NCI-H2227 (cell line): Measurements from ENCODE around the gene MAGI1.
"Not testable (repeated sequence)": the region's sequence is repeated elsewhere in the genome, so short reads cannot be mapped to it uniquely, and the experiment has no call there.

ENCODE experiments used
- DNase-seq: peaks from one replicate; lab custom pipeline; 2025; ENCODE audit not compliant: unreplicated experiment; lab: John Stamatoyannopoulos, UW

Gene MAGI1

GRCh38 chr3:65914740-65915367, 123.9 kb downstream of the MAGI1 start:
- no peak for DNase-seq

GRCh38 chr3:65914032-65914739, 124.5 kb downstream of the MAGI1 start:
- DNase-seq, result no peak

DNA sequence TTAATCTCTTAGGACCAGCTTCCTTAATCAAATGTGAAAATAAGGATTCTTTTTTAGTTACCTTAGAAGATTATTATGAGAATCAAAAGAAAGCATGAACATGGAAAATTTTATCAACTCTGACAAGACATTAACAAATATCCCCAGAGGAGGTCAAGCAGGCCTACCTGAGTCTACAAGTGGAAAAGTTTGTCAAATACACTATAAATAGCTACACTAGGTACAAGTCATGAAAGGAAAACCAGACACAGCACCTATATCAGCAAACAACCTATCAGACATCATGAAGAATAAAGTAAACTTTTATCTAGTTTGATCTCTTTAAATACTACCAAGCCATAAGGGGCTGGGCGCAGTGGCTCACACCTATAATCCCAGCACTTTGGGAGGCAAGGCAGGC, 126.1 kb downstream of the MAGI1 start:
- DNase-seq, result no peak

DNA sequence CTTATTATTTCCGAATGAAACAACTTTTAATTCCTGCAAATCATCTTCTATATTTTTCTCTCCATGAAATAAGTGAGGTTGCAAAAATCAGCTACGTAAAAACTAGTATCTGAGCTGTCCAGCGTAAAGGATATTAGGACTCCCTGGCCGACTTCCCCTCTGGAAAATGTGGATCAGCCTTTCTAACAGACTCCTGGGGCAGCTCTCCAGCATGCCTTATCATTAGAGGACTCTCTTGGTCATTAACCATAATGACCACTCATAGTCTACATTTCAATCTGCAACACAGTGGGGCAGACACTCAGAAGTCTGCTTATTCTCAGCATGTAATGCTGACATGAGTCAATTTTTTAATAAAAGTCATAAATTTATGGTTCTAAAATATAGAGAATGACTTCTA, 130.1 kb downstream of the MAGI1 start:
- DNase-seq, result peak; percentile 13

DNA sequence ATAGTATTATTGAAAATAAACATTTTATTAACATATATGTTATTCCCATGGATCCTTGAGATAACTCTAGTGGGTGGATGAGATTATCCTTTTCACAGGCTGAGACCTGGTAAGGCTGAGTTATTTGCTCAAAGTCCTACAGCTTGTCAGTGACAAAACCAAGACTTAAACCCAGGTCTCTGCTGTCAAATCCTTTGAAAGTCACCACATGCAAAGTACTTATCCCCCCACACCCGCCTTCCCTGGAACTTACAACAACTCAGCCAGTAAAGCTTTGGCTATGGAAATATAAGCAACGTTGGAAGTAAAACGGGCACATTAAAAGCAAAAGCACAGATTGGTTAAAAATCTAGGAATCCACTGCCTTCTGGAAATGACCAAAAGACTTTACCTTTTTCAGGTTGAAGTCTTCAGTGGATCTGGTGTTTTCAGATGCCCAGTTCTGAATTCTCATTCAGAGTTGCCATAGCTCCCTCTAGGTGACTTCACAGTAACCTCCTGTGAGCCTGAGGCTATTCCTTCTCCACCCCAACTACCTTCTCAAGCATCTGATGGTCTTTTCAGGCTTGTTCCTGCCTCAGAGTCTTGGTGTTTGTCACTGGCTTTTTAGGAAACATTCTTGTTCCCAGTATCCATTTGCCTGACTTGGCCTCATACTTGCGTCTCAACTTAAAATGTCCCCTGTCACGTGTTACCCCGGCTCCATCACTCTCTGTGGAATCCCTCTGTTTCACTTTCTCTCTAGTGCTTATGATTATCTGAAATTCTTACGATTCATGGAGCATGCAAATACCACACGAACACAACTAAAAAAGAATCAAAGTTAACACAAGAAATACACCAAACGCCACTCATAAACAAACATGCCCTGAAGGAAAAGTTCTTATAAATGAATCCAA, 131.2 kb downstream of the MAGI1 start:
- no peak for DNase-seq

DNA sequence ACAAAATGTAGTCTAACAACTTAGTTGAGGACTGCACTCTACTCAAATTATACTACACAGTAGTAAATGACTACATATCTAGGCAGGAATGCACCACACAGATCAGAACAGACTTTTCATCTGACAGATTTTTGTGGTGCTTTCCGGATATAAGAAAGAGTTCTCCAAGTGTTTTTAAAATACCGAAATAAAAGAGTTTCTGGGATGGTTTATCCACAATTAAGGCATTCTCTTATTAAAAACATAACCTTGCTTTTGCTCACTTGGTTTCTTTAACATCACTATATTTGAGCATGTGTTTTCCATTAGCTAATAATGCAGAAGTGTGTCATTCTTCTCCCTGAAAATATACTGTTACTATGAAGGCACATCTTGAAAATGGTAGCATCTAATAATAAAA, 132.9 kb downstream of the MAGI1 start:
- no peak for DNase-seq

- no peak for DNase-seq
Measured at GRCh38 chr3:65904016-65904415, 134.7 kb downstream of the MAGI1 start.

DNA sequence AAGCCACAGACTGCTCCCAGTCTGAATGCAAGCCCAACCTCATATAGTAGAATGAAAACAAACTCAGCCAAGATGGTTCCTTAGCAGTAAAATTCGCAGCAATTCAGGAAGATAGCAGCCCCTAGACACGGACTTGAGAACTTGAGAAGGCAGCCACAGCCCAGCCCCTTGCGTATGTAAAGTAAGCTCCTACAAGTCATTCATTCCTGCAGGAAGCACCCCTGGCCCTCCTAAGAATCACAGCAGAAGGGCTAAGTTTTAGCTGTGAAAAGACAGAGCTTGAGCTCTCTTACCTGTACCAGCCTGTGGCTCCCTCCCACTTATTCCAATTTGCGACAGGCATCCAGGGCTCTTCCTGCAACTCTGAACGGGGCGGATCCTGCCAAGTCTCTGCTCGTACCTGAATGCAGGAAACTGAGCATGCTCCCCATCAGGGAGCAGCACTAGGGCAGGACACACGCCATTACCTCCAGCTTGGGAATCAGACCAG, 136.4 kb downstream of the MAGI1 start:
- no peak for DNase-seq

- DNase-seq, result no peak
Measured at GRCh38 chr3:65901226-65901625, 137.5 kb downstream of the MAGI1 start.

DNA sequence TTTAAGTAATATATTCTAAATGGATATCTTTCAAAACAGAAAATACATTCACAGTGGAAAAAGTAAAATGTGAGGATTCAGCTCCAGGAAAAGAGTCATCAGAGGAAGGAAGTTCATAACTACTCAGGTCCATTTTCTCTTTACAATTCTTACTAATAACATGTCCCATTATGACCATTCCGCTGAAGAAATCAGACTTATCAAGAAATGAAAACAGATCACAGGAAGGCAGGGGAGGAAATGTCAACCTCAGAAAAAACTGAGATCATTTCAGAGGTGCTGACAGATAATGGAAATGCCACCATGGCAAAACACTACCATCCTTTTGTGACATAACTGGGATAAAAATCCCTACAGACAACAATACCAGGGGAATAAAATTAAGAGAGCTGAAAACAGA, 139.5 kb downstream of the MAGI1 start:
- no peak for DNase-seq

DNA sequence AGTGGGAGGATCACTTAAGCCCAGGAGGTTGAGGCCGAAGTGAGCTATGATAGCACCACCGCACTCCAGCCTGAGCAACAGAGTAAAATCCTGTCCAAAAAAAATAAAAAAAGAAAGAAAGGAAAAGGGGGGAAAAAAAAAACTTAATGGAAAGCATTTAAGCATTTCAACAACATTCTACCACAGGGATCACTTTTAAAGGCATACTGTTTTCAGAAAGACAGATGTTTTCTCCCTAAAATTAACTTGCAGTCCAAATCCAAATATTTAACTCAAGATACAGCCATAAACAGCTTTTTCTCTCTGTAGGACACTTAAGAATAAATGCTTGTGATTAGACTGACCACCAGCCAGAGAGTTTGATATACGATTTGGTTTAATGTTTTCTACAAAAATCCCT, 141.0 kb downstream of the MAGI1 start:
- no peak for DNase-seq

GRCh38 chr3:65896321-65896720, 142.4 kb downstream of the MAGI1 start:
- no peak for DNase-seq

- no peak for DNase-seq
Measured at GRCh38 chr3:65894679-65895453, 143.9 kb downstream of the MAGI1 start.

GRCh38 chr3:65894126-65894525, 144.6 kb downstream of the MAGI1 start:
- DNase-seq, result no peak

- no peak for DNase-seq
Measured at GRCh38 chr3:65893631-65894030, 145.1 kb downstream of the MAGI1 start.

- not testable (repeated sequence) for DNase-seq
Measured at GRCh38 chr3:65891477-65891876, 147.2 kb downstream of the MAGI1 start.

DNA sequence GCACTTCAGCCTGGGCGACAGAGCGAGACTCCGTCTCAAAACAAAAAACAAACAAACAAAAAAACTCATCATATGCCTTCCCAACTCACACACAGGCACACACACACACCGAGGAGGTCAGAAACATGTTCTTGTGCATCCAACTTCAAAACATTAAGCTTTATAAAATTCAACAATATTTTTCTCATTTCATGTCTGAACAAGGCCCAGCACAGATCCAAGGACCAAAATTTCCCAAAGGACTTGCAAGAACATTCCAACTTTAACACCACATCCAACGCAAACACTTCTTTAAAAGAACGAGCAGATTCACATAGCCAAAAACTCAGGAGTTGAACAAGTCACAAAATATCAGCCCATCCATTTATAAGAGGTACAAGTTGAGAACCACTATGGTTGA, 148.4 kb downstream of the MAGI1 start:
- no peak for DNase-seq

- DNase-seq, result no peak
Measured at GRCh38 chr3:65889707-65890099, 149.0 kb downstream of the MAGI1 start.

GRCh38 chr3:65888980-65889706, 149.6 kb downstream of the MAGI1 start:
- DNase-seq, result no peak

DNA sequence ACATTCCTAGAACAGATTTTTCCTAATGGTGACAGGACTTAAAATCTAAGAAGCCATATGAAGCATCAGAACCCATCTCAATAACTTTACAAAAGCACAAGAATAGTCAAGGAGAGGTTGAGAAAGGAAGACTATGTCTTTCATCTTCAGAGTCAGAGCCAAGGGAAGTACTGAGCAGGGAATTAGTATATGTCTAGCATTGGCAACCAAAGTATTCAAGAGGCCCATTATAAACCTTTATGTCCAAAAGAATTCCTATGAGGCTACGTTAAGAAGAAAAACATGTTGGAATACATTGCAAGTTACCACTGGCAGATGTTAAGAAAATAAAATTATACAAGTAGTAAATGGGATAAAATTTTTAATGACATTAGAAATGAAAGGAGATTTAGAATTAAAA, 150.5 kb downstream of the MAGI1 start:
- no peak for DNase-seq
